Measurements from ENCODE around the gene P2RX1.

P2RX1 gene

DNA sequence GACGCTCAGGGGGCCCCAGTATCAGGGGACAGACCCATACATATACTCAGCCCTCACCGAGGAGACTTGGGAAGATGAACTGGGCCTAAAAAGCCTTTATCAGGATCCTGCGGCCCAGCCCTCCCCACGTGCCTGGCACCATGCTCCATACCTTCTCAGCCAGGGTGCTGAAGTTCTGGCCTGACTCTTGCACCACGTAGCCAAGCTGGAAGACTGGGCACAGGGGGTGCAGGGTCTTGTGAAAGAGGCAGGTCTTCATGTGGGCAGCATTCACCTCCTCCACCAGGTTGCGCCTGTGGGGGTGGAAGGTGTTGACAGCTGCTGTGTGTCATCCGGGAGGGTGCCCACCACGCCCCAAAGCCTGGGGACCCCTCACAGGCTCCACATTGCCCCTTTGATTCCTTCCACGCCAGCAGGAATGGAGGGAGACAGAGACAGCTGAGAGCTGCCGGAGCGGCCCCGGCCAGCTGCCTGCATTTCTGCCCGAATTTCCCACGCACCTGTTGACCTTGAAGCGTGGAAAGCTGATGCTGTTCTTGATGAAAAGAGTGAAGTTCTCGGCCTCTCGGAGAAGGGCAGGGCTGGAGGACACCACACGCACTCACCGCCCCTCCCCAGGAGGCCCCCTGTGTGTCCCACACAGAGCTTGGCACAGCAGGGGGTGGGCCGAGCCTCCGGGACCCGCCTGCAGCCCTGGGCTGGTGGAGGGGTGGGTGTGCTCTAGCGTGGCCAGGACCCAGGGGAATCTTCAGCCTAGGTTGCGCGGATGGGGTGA, 13.0 kb downstream of the P2RX1 start:
- no peak for DNase-seq

- DNase-seq: no peak
These were observed 15.6 kb downstream of the P2RX1 start for GRCh38 chr17:3900646-3901045.

GRCh38 chr17:3897731-3898130, 18.5 kb downstream of the P2RX1 start:
- DNase-seq: no peak

GRCh38 chr17:3896968-3897235, 19.4 kb downstream of the P2RX1 start:
- DNase-seq: no peak

DNA sequence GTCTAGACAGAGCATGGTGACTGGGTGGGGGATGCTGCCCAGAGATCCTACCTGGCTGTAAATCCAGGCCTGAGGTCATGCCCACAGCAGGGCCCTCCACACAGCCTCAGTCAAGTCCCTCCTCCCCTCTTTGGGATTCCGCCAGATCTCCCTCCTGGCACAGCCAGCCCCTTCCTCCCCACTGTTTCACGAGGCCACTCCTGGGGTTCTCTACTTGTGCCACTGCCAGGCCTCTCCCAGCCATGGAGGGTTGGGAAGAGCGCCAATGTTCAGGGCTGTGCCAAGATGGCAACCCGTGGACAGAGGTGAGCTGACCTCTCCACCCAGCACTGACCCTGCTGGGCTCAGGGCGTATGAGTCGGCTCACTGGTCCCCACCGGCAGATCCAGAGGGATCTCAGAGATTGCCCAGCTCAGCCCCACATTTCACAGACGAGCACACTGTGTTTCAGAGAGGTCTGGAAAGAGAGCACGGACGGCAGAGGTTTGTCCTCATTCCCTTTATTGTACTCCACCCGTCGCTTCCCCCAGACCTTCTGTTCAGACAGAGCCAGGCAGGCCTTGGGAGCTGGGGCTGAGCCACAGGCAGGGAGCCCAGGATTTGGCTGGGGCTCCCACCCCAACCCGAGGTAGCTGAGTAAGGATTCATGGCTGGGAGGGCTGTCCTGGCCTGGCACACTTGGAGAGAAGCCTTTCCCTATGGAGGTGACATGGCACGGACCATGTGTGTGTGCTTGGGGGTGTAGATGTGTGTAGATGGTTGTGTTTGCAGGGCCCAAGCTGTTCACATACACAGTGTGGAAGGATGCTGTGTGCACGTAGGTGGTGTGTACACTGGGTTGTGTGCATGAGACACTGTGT, 19.9 kb downstream of the P2RX1 start:
- DNase-seq: peak; percentile 26

- DNase-seq: no peak
These were observed 20.9 kb downstream of the P2RX1 start for GRCh38 chr17:3895354-3895753.

DNA sequence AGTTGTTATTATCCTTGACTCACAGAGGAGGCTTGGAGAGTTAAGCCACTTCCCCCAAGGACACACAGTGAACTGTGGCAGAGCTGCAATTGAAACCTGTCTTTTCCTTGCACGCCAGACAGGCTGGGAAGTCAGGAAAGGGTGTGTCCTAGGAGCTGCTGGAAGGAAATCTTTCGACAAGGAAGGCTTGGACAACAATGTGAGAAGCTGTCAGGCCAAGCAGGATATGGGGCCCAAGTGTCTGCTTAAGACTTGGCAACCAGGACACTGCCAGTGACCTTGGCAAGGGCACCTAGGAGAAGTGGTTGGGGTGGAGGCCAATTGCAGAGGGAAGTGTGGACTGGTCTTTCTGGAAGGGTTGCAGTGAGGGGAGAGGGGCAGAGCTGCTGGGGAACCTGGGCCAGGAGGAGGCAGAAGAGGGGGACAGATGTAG, 21.3 kb downstream of the P2RX1 start:
- no peak for DNase-seq

GRCh38 chr17:3894188-3894587, 22.1 kb downstream of the P2RX1 start:
- DNase-seq: no peak

- DNase-seq: no peak
These were observed 22.5 kb downstream of the P2RX1 start for GRCh38 chr17:3893720-3894116.

DNA sequence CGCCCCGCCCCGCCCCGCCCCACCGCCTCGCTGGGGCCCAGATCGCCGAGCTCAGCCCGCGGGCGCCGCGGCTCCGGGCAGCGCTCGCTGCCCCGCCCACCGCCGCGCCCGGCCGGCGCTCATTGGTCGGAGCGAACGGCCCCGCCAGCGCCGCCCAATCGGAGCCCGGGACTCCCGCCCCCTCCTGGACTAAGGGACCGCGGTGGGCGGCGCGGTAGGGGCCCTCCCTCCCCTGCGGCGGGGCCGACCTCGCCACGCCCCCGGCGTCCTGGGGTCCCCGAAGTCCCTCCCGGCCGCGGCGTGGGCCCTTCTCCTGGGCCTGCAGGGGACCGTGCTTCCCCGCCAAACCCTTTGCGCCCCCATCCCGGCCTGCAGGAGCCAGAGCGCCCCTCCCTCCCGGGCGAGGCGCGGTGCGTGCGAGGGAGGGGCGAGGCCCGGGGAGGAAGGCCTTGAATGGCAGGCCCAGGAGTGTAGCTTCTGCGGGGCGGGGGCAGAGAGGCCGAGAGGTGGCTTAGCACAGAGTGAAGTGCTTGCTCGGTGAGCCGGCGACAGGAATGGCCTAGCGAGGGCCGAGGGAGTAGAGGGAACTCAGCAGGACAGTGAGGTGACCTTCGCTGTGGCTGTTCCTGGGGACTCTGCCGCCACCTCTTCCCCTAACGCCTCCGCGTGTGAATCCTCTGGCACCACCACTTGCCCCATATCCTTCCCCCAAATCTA, 23.1 kb downstream of the P2RX1 start, which contains the start of gene CAMKK1:
TSS of gene CAMKK1 (minus strand) at position 51 of the 717 bp plus-strand sequence. CDS start 7,366 bp downstream, outside the sequence.
- DNase-seq: peak; percentile 45

DNA sequence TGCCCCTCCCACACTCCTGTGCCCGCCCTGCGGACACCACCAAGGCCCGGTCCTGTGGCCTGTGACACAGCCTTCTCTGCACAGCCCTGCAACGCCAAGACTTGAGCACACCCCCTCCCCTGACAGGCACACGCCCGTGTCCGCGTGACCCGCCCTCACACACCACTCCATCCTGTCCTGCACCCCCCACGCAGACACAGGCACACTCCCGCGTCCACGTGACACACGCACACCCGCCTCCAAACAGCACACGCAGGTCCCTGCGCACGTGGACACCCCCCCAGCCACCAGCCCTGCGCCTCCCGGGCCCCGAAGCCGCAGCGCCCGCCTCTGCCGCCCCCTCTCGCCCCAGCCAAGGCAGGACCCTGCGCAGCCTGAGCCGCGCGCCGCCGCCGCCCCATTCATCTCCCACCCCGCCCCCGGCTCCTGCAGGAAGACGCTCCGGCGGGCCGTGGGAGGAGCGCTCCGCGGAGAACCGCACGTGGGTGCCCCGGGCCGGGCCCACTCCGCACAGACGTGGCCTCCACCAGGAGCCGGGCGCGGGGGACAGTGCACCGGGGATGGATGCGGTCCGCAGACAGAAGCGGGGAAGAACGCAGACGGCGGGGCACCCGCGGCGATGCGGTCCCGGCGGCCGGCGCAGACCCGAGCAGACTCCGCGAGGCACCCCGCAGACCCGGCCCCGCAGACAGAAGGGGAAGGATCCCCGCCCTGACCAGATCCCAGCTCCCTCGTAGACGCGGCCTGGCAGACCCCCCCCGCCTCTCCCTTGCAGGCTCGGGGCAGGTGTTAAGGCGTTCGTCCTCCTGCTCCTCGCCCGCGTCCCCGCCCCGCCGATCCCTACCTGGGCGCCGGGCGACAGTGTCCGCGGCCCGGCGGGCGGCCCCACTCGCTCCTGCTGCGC, 23.9 kb downstream of the P2RX1 start:
- DNase-seq: no peak

DNA sequence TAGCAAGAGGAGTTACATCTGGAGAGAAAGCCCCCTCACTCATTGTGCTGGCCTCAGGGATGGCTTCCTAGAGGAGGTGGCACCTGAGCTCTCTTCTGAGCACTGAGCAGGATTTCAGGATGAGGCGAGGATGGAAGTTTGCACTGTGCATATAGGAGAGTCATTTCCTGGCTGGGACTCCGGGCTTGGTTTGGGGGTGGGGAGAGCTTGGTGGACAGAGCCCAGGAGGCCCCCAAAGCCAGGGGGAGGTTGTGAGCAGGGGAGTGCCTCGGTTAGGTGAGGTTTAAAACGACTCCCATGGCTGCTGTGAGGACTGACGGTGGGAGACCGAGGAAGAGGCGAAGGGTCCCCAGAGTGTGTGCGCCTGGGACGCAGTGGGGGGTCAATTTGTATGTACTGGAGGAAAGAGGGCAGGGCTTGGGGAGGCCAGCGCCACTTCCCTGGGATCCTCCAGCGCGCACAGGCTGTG, 24.6 kb downstream of the P2RX1 start:
- no peak for DNase-seq

GRCh38 chr17:3890878-3891219, 25.4 kb downstream of the P2RX1 start:
- DNase-seq: no peak

DNA sequence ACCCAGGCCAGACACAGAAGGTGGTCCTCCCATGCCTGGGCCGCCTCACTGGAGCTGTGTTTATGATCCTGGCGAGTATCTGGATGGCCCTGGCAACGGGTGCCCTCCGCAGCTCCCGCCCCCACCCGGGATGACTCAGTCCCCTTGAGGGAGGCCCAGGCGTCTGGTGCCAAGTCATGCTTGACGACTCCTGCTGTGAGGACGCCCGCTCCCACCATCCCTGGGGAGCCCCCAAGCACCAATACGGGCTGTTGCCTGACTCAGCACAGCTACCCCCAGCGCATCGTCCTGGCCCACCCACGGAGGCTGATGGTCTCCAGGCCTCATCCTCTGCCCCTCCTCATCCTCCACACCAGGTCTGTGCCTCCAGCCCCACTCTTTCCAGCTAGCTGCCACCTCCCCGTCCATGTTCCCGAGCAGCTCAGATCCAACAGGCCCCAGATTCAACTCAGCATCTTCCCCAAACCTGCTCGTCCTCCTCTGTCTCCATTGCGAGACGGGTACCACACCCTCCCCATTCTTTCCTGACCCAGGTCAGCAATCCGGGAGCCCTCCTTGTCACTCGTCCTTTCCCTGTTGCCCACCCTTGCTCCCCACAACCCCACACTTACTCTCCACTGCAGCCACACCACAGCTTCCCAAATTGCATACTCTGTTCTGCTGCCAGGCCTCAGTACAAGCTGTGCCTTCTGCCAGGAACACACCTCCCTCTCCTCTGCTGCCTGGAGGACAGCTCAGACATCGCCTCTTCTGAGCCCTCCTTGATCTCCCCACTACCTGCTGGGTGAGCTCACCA, 26.0 kb downstream of the P2RX1 start:
- peak; percentile 75 for DNase-seq

DNA sequence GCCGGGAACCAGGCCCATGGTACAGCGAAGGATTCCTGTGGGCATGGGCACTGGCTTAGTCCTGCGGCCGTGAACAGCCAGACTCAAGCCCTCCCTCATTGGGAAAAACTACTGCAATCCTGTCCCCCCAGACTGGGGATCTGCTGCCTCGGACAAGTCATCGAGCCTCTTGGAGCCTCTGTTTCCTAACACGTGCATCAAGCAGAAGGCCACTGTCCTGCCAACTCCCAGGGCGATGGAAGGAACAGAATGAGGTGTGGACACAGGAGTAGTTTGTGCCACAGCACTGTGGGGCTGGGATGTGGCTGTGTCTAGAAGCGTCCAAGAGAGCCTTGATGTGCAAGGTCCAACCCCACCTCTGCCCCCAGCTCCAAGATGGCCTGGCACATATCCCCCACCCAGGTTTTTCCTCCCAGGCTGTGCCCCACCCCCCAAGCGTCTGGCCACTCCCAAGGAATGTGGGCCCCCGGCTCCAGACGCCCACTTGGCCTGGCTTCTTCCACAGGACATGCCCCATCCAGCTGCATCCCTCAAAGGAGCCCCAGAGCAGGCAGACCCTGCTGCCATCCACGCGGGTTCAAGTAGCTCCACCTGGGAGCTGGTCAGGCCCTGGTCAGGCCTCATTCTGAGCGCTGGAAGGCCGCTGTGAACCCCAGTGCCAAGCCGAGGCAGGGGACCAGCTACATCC, 26.8 kb downstream of the P2RX1 start:
- DNase-seq: no peak

- DNase-seq: peak; percentile 85
These were observed 27.7 kb downstream of the P2RX1 start for GRCh38 chr17:3888343-3889171.

- DNase-seq: peak; percentile 30
These were observed 28.5 kb downstream of the P2RX1 start for GRCh38 chr17:3887804-3888203.

GRCh38 chr17:3887394-3887793, 28.9 kb downstream of the P2RX1 start:
- no peak for DNase-seq

- no peak for DNase-seq
These were observed 29.5 kb downstream of the P2RX1 start for GRCh38 chr17:3886776-3887175.

GRCh38 chr17:3885970-3886369, 30.3 kb downstream of the P2RX1 start:
- no peak for DNase-seq

Measured in NCI-H1694 (cell line).